ENCODE results near the gene PODXL2. TPM values are rescaled to one million over a fixed set of nuclear protein-coding genes. Genes with fewer than 3 reads are reported as not detected.

The PODXL2 gene
- total and polyA plus RNA-seq, 2 donors (not counting 1 experiment from before 2014, with no cell fraction given): 3.1 to 4.0 TPM

DNA sequence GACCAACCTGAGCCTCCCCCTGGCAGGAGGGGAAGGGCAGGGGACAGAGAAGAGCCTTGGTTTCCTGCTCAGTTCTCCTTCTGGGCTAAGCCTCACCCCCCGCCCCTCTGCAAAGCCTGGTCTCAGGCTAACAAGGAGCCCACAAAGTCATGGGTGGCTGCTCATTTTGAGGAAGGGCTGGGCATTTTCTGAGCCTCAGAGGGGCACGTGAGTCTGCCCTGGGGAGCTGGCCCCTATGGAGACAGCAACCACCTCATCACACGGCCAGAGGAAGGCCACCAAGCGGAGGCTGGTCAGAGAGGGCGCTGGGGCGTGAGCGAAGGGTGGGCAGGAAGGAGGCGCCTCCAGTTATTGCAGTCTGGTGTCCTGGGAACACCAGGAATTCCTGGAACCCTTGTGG is 62.5 kb downstream of the PODXL2 start:
- peaks cover 0 to 6% (median 1%) of the 10 kb centered on the region in 4 experiments for H3K27me3 ChIP-seq (replicated peaks in 1 of 4; ENCODE audit: control extremely low read depth in 1 of 4, control insufficient read depth in 3 of 4, insufficient read depth in 4 of 4, low read length in 3 of 4)
- peaks cover 22% of the 10 kb centered on the region for H3K4me1 Mint-ChIP-seq
- no peaks in the 10 kb centered on the region for H3K9me3 ChIP-seq (ENCODE audit: control extremely low read depth in 1 of 3, control insufficient read depth in 2 of 3, insufficient read depth in 1 of 3, low read length in 2 of 3)
- no peaks in the 10 kb centered on the region for H3K27me3 Mint-ChIP-seq
- no peaks in the 10 kb centered on the region for H3K9me3 Mint-ChIP-seq (ENCODE audit: insufficient read depth)
- peaks cover 6 to 16% of the 10 kb centered on the region in 2 donors for H3K4me1 ChIP-seq (ENCODE audit: control insufficient read depth in 2 of 2, insufficient read depth in 2 of 2, low read length in 2 of 2)
- WGBS (ENCODE audit: insufficient coverage): 31% methylated on average over 8 of the region's 8 CpGs
- H3K27ac ChIP-seq (ENCODE audit: low read length in 2 of 2): no peak overlapping the region
- H3K9ac ChIP-seq (ENCODE audit: low read length): no peak overlapping the region
- H3K4me3 Mint-ChIP-seq: peak overlapping the region; percentile 13
- ATAC-seq (ENCODE audit: low read depth): peak; percentile 48
- peak overlapping the region; percentile 13 for H2AFZ ChIP-seq (ENCODE audit: insufficient read depth, low read depth, low read length, poor library complexity, severe bottlenecking)
- no peak overlapping the region for H3K4me3 ChIP-seq (ENCODE audit: control extremely low read depth in 1 of 5, extremely low read depth in 1 of 5, insufficient read depth in 1 of 5, low read depth in 2 of 5, low read length in 4 of 5)
- H3K4me2 ChIP-seq (replicated peaks; ENCODE audit: low read depth, low read length, poor library complexity, severe bottlenecking): peak overlapping the region; percentile 36
- no peaks in the 10 kb centered on the region for H4K20me1 ChIP-seq (ENCODE audit: control insufficient read depth, insufficient read depth, low read length, poor library complexity, severe bottlenecking)
- ChIA-PET POLR2A (no interaction called here), CTCF (interaction anchor here (0.8 to 1.0 kb wide), 5 partner anchors 100 to 280 kb away, joined by 3 to 4 read pairs (median 3); no protein-coding TSS in a partner anchor)
- intact Hi-C loops (cut with micrococcal nuclease): loop anchor here (10.0 kb wide), 2 partner anchors 63 to 1217 kb away; partner anchors contain the start of gene ZXDC
- peak overlapping the region; percentile 20 for H3K27ac Mint-ChIP-seq
- H3K36me3 ChIP-seq (replicated peaks in 1 of 2; ENCODE audit: control extremely low read depth in 1 of 2, control insufficient read depth in 1 of 2, extremely low read depth in 1 of 2, insufficient read depth in 2 of 2, low read length in 1 of 2): no peaks in the 10 kb centered on the region
- H3K79me2 ChIP-seq (ENCODE audit: control insufficient read depth, insufficient read depth, low read length): no peaks in the 10 kb centered on the region
- no peak for DNase-seq
- TF ChIP-seq, protein P1, sequence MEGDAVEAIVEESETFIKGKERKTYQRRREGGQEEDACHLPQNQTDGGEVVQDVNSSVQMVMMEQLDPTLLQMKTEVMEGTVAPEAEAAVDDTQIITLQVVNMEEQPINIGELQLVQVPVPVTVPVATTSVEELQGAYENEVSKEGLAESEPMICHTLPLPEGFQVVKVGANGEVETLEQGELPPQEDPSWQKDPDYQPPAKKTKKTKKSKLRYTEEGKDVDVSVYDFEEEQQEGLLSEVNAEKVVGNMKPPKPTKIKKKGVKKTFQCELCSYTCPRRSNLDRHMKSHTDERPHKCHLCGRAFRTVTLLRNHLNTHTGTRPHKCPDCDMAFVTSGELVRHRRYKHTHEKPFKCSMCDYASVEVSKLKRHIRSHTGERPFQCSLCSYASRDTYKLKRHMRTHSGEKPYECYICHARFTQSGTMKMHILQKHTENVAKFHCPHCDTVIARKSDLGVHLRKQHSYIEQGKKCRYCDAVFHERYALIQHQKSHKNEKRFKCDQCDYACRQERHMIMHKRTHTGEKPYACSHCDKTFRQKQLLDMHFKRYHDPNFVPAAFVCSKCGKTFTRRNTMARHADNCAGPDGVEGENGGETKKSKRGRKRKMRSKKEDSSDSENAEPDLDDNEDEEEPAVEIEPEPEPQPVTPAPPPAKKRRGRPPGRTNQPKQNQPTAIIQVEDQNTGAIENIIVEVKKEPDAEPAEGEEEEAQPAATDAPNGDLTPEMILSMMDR (IDR thresholded peaks at IDR 0.05): no peak
- TF ChIP-seq EZH2 (IDR thresholded peaks at IDR 0.05; ENCODE audit: borderline replicate concordance, insufficient read depth, low read depth, low read length, poor library complexity, severe bottlenecking): no peak

DNA sequence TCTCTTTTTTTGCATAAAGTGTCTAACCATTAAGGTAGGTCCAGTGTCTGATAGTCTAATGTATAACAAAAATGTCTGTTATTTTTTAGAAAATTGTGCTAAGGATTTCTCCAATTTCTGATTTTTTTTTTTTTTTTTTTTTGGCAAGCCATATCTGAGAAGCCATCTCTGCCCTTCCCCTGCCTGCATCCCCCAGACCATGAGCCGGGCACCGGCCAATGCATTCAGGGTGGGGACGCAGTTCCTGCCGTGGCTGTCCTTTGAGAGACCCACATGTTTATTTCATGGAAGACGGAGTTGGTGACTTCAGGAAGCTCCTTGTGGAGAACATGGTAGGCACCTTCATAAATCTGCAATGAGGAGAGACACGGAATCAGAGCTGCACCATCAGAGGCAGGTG is 63.0 kb downstream of the PODXL2 start:
- Histone ChIP-seq H3K36me3 (replicated peaks in 1 of 2; ENCODE audit: control extremely low read depth in 1 of 2, control insufficient read depth in 1 of 2, extremely low read depth in 1 of 2, insufficient read depth in 2 of 2, low read length in 1 of 2) (no peaks in the 10 kb centered on the region), H3K27me3 (replicated peaks in 1 of 4; ENCODE audit: control extremely low read depth in 1 of 4, control insufficient read depth in 3 of 4, insufficient read depth in 4 of 4, low read length in 3 of 4) (peaks cover 0 to 6% (median 1%) of the 10 kb centered on the region in 4 experiments), H3K27ac (ENCODE audit: low read length in 2 of 2) (no peak overlapping the region), H3K4me3 (ENCODE audit: control extremely low read depth in 1 of 5, extremely low read depth in 1 of 5, insufficient read depth in 1 of 5, low read depth in 2 of 5, low read length in 4 of 5) (no peak overlapping the region), H3K9ac (ENCODE audit: low read length) (no peak overlapping the region), H3K9me3 (ENCODE audit: control extremely low read depth in 1 of 3, control insufficient read depth in 2 of 3, insufficient read depth in 1 of 3, low read length in 2 of 3) (peaks cover 0 to 3% (median 0%) of the 10 kb centered on the region in 3 donors), H2AFZ (ENCODE audit: insufficient read depth, low read depth, low read length, poor library complexity, severe bottlenecking) (no peak overlapping the region), H4K20me1 (ENCODE audit: control insufficient read depth, insufficient read depth, low read length, poor library complexity, severe bottlenecking) (no peaks in the 10 kb centered on the region), H3K4me1 (ENCODE audit: control insufficient read depth in 2 of 2, insufficient read depth in 2 of 2, low read length in 2 of 2) (peaks cover 6 to 20% of the 10 kb centered on the region in 2 donors), H3K79me2 (ENCODE audit: control insufficient read depth, insufficient read depth, low read length) (no peaks in the 10 kb centered on the region), H3K4me2 (replicated peaks; ENCODE audit: low read depth, low read length, poor library complexity, severe bottlenecking) (no peak overlapping the region)
- intact Hi-C loops (cut with micrococcal nuclease): loop anchor here (10.0 kb wide), 2 partner anchors 63 to 1217 kb away; partner anchors contain the start of gene ZXDC
- POLR2A ChIA-PET: no interaction called here
- no peak for TF ChIP-seq EZH2 (IDR thresholded peaks at IDR 0.05; ENCODE audit: borderline replicate concordance, insufficient read depth, low read depth, low read length, poor library complexity, severe bottlenecking)
- TF ChIP-seq, protein P1 (IDR thresholded peaks at IDR 0.05): no peak
- H3K27me3 Mint-ChIP-seq: no peaks in the 10 kb centered on the region
- CTCF ChIA-PET: interaction anchor here (0.7 to 0.9 kb wide), 2 partner anchors 63 to 142 kb away, joined by 3 read pairs; no protein-coding TSS in a partner anchor
- WGBS (ENCODE audit: insufficient coverage): 94% methylated on average over 6 of the region's 6 CpGs
- peaks cover 26% of the 10 kb centered on the region for H3K4me1 Mint-ChIP-seq
- no peak overlapping the region for H3K27ac Mint-ChIP-seq
- no peaks in the 10 kb centered on the region for H3K9me3 Mint-ChIP-seq (ENCODE audit: insufficient read depth)
- ATAC-seq (ENCODE audit: low read depth): no peak
- no peak overlapping the region for H3K4me3 Mint-ChIP-seq
- no peak for DNase-seq

All from B cell (primary cell).